Measurements from ENCODE around the gene LRP1B. TPM values are rescaled to one million over a fixed set of nuclear protein-coding genes. Genes with fewer than 3 reads are reported as not detected.

The LRP1B gene
- total RNA-seq, 3 donors from 2014 or later: 2.3 to 29.8 (median 21.8) TPM

DNA sequence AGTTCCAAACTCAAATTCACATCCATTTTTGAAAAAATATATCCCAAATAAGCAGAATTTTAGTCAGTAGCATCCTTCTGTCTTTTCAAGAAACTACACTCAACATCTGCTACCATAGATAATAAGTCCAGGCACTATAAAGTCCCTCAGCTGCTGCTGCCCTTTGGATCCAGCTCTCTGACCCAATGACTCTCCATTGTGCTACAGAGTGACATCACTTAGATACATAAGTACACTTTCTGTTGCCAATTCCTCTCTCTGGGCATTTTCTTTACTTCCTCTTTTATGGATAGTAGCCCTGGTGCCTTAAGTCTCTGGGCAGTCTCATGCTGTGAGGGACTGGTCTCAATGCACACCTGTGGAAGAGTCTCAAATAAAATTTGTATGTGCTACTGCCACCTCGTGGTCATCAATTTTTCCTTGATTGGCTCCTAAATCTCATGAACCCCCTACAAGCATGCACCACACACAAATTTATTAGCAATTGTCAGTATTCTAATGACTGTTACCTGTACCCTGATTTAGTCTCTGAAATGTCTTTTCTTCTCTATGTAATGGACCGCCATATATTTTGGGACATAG is 219.2 kb downstream of the LRP1B start:
- Histone ChIP-seq H3K4me1 (no peaks in the 10 kb centered on the region), H3K36me3 (no peaks in the 10 kb centered on the region), H3K27ac (no peak overlapping the region), H3K9me3 (peaks cover 0 to 9% of the 10 kb centered on the region in 2 donors), H3K27me3 (no peaks in the 10 kb centered on the region), H3K4me3 (no peak overlapping the region)
- no peak for TF ChIP-seq POLR2A (IDR thresholded peaks at IDR 0.05)
- TF ChIP-seq, protein P1, sequence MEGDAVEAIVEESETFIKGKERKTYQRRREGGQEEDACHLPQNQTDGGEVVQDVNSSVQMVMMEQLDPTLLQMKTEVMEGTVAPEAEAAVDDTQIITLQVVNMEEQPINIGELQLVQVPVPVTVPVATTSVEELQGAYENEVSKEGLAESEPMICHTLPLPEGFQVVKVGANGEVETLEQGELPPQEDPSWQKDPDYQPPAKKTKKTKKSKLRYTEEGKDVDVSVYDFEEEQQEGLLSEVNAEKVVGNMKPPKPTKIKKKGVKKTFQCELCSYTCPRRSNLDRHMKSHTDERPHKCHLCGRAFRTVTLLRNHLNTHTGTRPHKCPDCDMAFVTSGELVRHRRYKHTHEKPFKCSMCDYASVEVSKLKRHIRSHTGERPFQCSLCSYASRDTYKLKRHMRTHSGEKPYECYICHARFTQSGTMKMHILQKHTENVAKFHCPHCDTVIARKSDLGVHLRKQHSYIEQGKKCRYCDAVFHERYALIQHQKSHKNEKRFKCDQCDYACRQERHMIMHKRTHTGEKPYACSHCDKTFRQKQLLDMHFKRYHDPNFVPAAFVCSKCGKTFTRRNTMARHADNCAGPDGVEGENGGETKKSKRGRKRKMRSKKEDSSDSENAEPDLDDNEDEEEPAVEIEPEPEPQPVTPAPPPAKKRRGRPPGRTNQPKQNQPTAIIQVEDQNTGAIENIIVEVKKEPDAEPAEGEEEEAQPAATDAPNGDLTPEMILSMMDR (IDR thresholded peaks at IDR 0.05): peak in 1 of 3 donors; percentile 15
- intact Hi-C loops (cut with DNase I; ENCODE audit: low total_unique reads): no loop called here
- no peak for DNase-seq (ENCODE audit: low spot score in 2 of 2)

DNA sequence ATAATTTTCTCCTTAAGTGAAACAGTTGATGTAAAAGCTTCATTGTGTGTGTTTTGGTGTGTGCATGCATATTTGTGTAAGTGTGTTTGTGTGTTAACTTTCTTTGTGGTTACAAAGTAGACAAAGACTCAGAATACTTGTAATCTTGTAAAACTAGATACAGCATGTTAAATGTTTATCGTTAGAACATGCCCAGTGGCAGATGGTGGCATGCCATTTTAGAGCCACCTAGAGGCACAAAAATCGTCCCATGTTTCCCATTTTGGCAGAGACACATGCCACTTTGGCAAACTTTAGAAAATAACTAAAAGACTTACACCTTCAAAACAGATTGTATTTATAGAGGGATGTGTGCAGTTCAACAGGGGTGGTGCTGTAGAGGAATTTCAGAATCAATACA is 224.1 kb downstream of the LRP1B start:
- H3K4me1 ChIP-seq: no peaks in the 10 kb centered on the region
- no peak overlapping the region for H3K27ac ChIP-seq
- intact Hi-C loops (cut with DNase I; ENCODE audit: low total_unique reads): no loop called here
- no peak for TF ChIP-seq POLR2A (IDR thresholded peaks at IDR 0.05)
- TF ChIP-seq, protein P1 (IDR thresholded peaks at IDR 0.05): no peak
- TF ChIP-seq POLR2AphosphoS5 (IDR thresholded peaks at IDR 0.05): no peak
- H3K27me3 ChIP-seq: no peaks in the 10 kb centered on the region
- H3K9me3 ChIP-seq: no peaks in the 10 kb centered on the region
- no peak for DNase-seq (ENCODE audit: low spot score in 2 of 2)
- no peak overlapping the region for H3K4me3 ChIP-seq
- H3K36me3 ChIP-seq: no peaks in the 10 kb centered on the region

DNA sequence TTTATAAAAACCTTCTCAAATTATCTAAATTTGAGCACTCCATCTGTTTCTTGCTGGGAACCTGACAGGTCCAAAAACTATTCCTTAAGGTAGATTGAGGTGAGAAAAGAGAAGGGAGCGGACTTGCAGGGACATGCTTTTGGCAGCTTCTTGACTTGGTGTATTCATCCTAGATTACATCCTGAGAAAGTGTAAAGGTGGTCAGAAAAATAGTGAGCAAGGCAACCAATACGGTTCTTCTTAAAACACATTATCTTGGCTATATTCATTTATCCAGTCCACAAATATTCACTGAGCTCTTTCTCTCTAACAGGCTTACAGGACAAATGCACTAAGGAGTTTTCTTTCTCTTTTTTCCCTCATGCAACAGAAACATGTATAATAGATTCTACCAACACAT is 230.0 kb downstream of the LRP1B start:
- Histone ChIP-seq H3K36me3 (no peaks in the 10 kb centered on the region), H3K4me1 (no peaks in the 10 kb centered on the region), H3K9me3 (no peaks in the 10 kb centered on the region), H3K4me3 (no peak overlapping the region), H3K27ac (no peak overlapping the region), H3K27me3 (no peaks in the 10 kb centered on the region)
- intact Hi-C loops (cut with DNase I; ENCODE audit: low total_unique reads): no loop called here
- TF ChIP-seq POLR2A (IDR thresholded peaks at IDR 0.05) (no peak), POLR2AphosphoS5 (IDR thresholded peaks at IDR 0.05) (no peak)
- TF ChIP-seq, protein P1 (IDR thresholded peaks at IDR 0.05): no peak
- no peak for DNase-seq (ENCODE audit: low spot score in 2 of 2)

DNA sequence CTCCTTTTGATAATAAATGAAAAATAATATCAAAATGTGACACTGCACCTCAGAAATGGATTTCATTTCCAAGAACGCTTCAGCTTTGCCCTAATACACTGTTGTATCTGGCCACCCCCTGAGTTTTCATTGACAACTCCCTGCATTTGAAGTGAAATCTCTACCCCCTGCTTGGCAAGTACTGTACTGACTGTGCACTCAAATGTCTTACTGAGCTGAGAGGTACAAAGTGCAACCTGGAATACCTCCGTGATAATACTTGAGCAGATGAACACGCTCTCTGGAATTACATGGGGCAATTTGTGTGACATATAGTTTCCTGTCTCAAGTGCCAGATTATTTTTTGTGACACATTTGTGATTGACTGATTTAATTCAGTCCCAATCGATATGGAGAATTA is 231.1 kb downstream of the LRP1B start:
- intact Hi-C loops (cut with DNase I; ENCODE audit: low total_unique reads): no loop called here
- Histone ChIP-seq H3K4me1 (no peaks in the 10 kb centered on the region), H3K27me3 (no peaks in the 10 kb centered on the region), H3K27ac (no peak overlapping the region), H3K36me3 (no peaks in the 10 kb centered on the region), H3K4me3 (no peak overlapping the region), H3K9me3 (no peaks in the 10 kb centered on the region)
- TF ChIP-seq, protein P1 (IDR thresholded peaks at IDR 0.05): no peak
- TF ChIP-seq POLR2AphosphoS5 (IDR thresholded peaks at IDR 0.05): no peak
- no peak for TF ChIP-seq POLR2A (IDR thresholded peaks at IDR 0.05)
- DNase-seq (ENCODE audit: low spot score in 2 of 2): no peak

DNA sequence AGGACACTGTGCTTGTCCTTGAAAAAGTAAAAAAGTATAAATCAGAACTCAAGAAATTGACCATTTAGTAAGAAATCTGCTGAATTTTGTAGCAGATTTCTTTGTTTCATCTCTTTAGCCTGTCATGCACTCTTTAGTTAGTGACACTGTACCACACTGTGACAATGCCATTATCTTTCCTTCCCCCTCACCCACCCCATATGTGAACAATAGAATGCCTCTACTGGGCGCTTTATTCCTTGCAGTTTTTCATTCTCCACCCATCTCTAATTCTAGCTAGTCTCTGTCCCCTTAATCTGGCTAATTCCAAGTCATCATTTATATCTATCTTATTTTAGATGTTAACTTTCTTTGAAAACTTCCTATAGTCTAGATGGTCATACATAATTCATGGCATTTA is 241.0 kb downstream of the LRP1B start:
- Histone ChIP-seq H3K36me3 (no peaks in the 10 kb centered on the region), H3K4me1 (no peaks in the 10 kb centered on the region), H3K4me3 (no peak overlapping the region), H3K9me3 (no peaks in the 10 kb centered on the region), H3K27ac (no peak overlapping the region), H3K27me3 (no peaks in the 10 kb centered on the region)
- intact Hi-C loops (cut with DNase I; ENCODE audit: low total_unique reads): no loop called here
- TF ChIP-seq POLR2AphosphoS5 (IDR thresholded peaks at IDR 0.05) (no peak), POLR2A (IDR thresholded peaks at IDR 0.05) (no peak)
- TF ChIP-seq, protein P1 (IDR thresholded peaks at IDR 0.05): no peak
- no peak for DNase-seq (ENCODE audit: low spot score in 2 of 2)

Measured in breast epithelium (tissue), 4 donors.